Endothelial cell of umbilical vein (primary cell): ENCODE measurements around the gene ZBTB20. TPM values are rescaled to one million over a fixed set of nuclear protein-coding genes. Genes with fewer than 3 reads are reported as not detected.

ENCODE experiments used
- BruUV-seq: library from RNA; stranded (reverse); fragments of 400-500 nt; replicated peaks from 2 replicates; lab custom pipeline; 2021; lab: Mats Ljungman, UMichigan
- CTCF ChIA-PET: fragments of 300-600, 350-600 bp; sonication (Branson Sonifier 250); formaldehyde crosslinking; loops from one replicate; lab custom pipeline; 2021; ENCODE audit warnings: antibody characterized with exemption, inconsistent platforms; lab: Charles Lee
- POLR2A ChIA-PET: fragments of 300-600, 350-600 bp; sonication (Branson Sonifier 250); formaldehyde crosslinking; loops from one replicate; lab custom pipeline; 2021; ENCODE audit warnings: antibody characterized with exemption, inconsistent platforms; lab: Charles Lee
- DNase-seq: peaks from one replicate; pipeline ENCODE4 v3.0.0-alpha.2; 2011; ENCODE audit warnings: low read depth, low spot score
- FAIRE-seq: peaks from 2 replicates; lab custom pipeline; 2011; peaks lifted over from hg19 to GRCh38; lab: Jason Lieb, UNC
- H2AFZ ChIP-seq: 2 replicates; pipeline ENCODE4 v1.6.0; 2012; ENCODE audit warnings: low read depth, low read length, control low read depth, inconsistent platforms
- H3K27ac ChIP-seq: 2 replicates; pipeline ENCODE4 v1.5.1; 2011; ENCODE audit warnings: low read depth, mild to moderate bottlenecking, control low read depth, low read length, moderate library complexity; ENCODE audit not compliant: insufficient read depth
- H3K27me3 ChIP-seq, 2 experiments: 2 replicates each; pipeline versions ENCODE4 v1.6.0 to v1.6.1; 2011; ENCODE audit warnings: low read length in 2 of 2, mixed read lengths in 1 of 2; ENCODE audit not compliant: control insufficient read depth in 2 of 2, insufficient read depth in 2 of 2
- H3K36me3 ChIP-seq, 2 experiments: 2 replicates in 1 of 2; 3 replicates in 1 of 2; pipeline ENCODE4 v1.5.1; 2011; ENCODE audit warnings: low read length in 2 of 2, mild to moderate bottlenecking in 1 of 2, moderate library complexity in 1 of 2; ENCODE audit not compliant: control insufficient read depth in 2 of 2, insufficient read depth in 2 of 2; ENCODE audit errors: extremely low read depth in 1 of 2
- H3K4me1 ChIP-seq: 3 replicates; pipeline ENCODE4 v1.5.1; 2011; ENCODE audit warnings: mild to moderate bottlenecking, low read length; ENCODE audit not compliant: control insufficient read depth, insufficient read depth; ENCODE audit errors: extremely low read depth
- H3K4me2 ChIP-seq: 2 replicates; pipeline ENCODE4 v1.6.1; 2011; ENCODE audit warnings: low read length, control low read depth, mixed read lengths; ENCODE audit not compliant: insufficient read depth
- H3K4me3 ChIP-seq, 3 experiments: fragments of 200-600 bp in 1 of 3; sonication (generic), shearing (Covaris generic) in 1 of 3; replicated peaks in 1 of 3; 2 replicates each; pipeline ENCODE4 v1.5.1; 2011 to 2016; ENCODE audit warnings: control low read depth in 3 of 3, low read length in 3 of 3, mild to moderate bottlenecking in 2 of 3, inconsistent platforms in 1 of 3, low read depth in 1 of 3, moderate library complexity in 1 of 3; ENCODE audit not compliant: insufficient read depth in 1 of 3
- H3K79me2 ChIP-seq: 2 replicates; pipeline ENCODE4 v1.6.0; 2012; ENCODE audit warnings: low read length, inconsistent platforms; ENCODE audit not compliant: control insufficient read depth, insufficient read depth
- H3K9ac ChIP-seq: replicated peaks from 2 replicates; pipeline ENCODE3; 2011; ENCODE audit warnings: low read length, control low read depth; ENCODE audit not compliant: insufficient read depth; ENCODE audit errors: extremely low read depth
- H3K9me1 ChIP-seq: replicated peaks from 3 replicates; pipeline ENCODE4 v1.6.0; 2011; ENCODE audit warnings: mild to moderate bottlenecking, low read length; ENCODE audit not compliant: control insufficient read depth, insufficient read depth; ENCODE audit errors: extremely low read depth
- H3K9me3 ChIP-seq: replicated peaks from 2 replicates; pipeline ENCODE4 v1.5.1; 2012; ENCODE audit warnings: low read length, inconsistent platforms; ENCODE audit not compliant: control insufficient read depth, insufficient read depth
- H4K20me1 ChIP-seq: replicated peaks from 2 replicates; pipeline ENCODE3; 2011; ENCODE audit warnings: mild to moderate bottlenecking, low read length; ENCODE audit not compliant: control insufficient read depth, insufficient read depth; ENCODE audit errors: extremely low read depth
- CTCF ChIP-seq, 2 donors: IDR thresholded peaks; 1 replicate in 1 of 2; 2 replicates in 1 of 2; pipeline ENCODE4 v1.5.1; 2011; ENCODE audit warnings: low read length in 2 of 2, mild to moderate bottlenecking in 2 of 2, moderate library complexity in 2 of 2, control low read depth in 1 of 2, inconsistent platforms in 1 of 2, low read depth in 1 of 2; ENCODE audit not compliant: insufficient read depth in 1 of 2; ENCODE audit errors: extremely low read depth in 1 of 2
- EZH2 ChIP-seq: IDR thresholded peaks from 2 replicates; pipeline ENCODE4 v1.6.1; 2012; ENCODE audit warnings: borderline replicate concordance, low read depth, mild to moderate bottlenecking, moderate library complexity, low read length, inconsistent platforms; ENCODE audit not compliant: severe bottlenecking
- FOS ChIP-seq: IDR thresholded peaks from 2 replicates; pipeline ENCODE4 v1.6.1; 2011; ENCODE audit warnings: mild to moderate bottlenecking, low read length, moderate library complexity, borderline replicate concordance; ENCODE audit not compliant: insufficient read depth
- GATA2 ChIP-seq: IDR thresholded peaks from 2 replicates; pipeline ENCODE4 v1.7.0; 2011; ENCODE audit warnings: low read depth, mild to moderate bottlenecking, moderate library complexity, mixed read lengths, low read length; ENCODE audit not compliant: insufficient read length, insufficient read depth
- JUN ChIP-seq: IDR thresholded peaks from 2 replicates; pipeline ENCODE4 v1.6.1; 2011; ENCODE audit warnings: borderline replicate concordance, low read depth; ENCODE audit not compliant: insufficient read length, insufficient read depth
- MYC ChIP-seq: IDR thresholded peaks from one replicate; pipeline ENCODE4 v1.6.1; 2011; ENCODE audit warnings: mild to moderate bottlenecking, low read depth, low read length
- POLR2A ChIP-seq: IDR thresholded peaks from 2 replicates; pipeline ENCODE4 v1.6.1; 2012; ENCODE audit warnings: low read depth, mild to moderate bottlenecking, control low read depth, low read length
- POLR2AphosphoS5 ChIP-seq: IDR thresholded peaks from 2 replicates; pipeline ENCODE4 v1.6.1; 2012; ENCODE audit warnings: low read depth, mild to moderate bottlenecking, control low read depth, low read length, moderate library complexity; ENCODE audit not compliant: insufficient read depth
- dilution Hi-C: fragments of 300-500 bp; cut with MboI; formaldehyde crosslinking; loops from one replicate; pipeline ENCODE4 v1.15.0; 2019; ENCODE audit warnings: low sequenced_read_pairs; ENCODE audit not compliant: extremely low pct_ligation_motif_present
- intact Hi-C: fragments of 100-400 bp; cut with micrococcal nuclease; formaldehyde crosslinking; loops from one replicate; pipeline ENCODE4 v1.10.0; 2022
- polyA plus RNA-seq, 4 experiments: library from polyadenylated mRNA; depleted of rRNA in 3 of 4; stranded (reverse) in 3 of 4; unstranded in 1 of 4; fragments of >200 nt; gene quantifications; 2 replicates each; pipeline versions ENCODE4 v1.2.1 to v1.2.3, GENCODE V29; 2011 to 2012; ENCODE audit warnings: missing spikeins in 1 of 4
- total RNA-seq: library from RNA; stranded (reverse); gene quantifications from 2 replicates; pipeline ENCODE4 v1.2.3, GENCODE V29; 2021
- TF ChIP-seq, protein P1 (sequence below): IDR thresholded peaks from 2 replicates; pipeline ENCODE4 v1.6.1; 2011; ENCODE audit not compliant: insufficient read depth, insufficient read length

The ZBTB20 gene
- total and polyA plus RNA-seq, 2 donors (not counting 3 experiments of a cell fraction or from before 2014, with no cell fraction given): 2.1 to 20.5 TPM

GRCh38 chr3:114460459-114460858 is 686.6 kb downstream of the ZBTB20 start:
- H4K20me1 ChIP-seq: peaks cover 3% of the 10 kb centered on the region
- no peak overlapping the region for H2AFZ ChIP-seq
- TF ChIP-seq EZH2 (no peak), GATA2 (no peak), POLR2AphosphoS5 (no peak), FOS (no peak), JUN (no peak), MYC (no peak), POLR2A (no peak)
- TF ChIP-seq, protein P1, sequence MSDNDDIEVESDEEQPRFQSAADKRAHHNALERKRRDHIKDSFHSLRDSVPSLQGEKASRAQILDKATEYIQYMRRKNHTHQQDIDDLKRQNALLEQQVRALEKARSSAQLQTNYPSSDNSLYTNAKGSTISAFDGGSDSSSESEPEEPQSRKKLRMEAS: no peak
- FAIRE-seq: no peak
- BruUV-seq: no TSS peak
- H3K9me1 ChIP-seq: no peaks in the 10 kb centered on the region
- no peaks in the 10 kb centered on the region for H3K27me3 ChIP-seq
- intact Hi-C loops: no loop called here
- ChIA-PET CTCF (interaction anchor here (0.7 to 1.2 kb wide), 2 partner anchors 42 to 91 kb away, joined by 3 to 6 read pairs; no protein-coding TSS in a partner anchor), POLR2A (no interaction called here)
- H3K4me3 ChIP-seq: no peak overlapping the region
- H3K9ac ChIP-seq: no peak overlapping the region
- H3K4me2 ChIP-seq: no peak overlapping the region
- H3K36me3 ChIP-seq: no peaks in the 10 kb centered on the region
- DNase-seq: no peak
- dilution Hi-C loops: no loop called here
- H3K79me2 ChIP-seq: no peaks in the 10 kb centered on the region
- H3K4me1 ChIP-seq: no peaks in the 10 kb centered on the region
- H3K27ac ChIP-seq: no peak overlapping the region
- no peaks in the 10 kb centered on the region for H3K9me3 ChIP-seq

GRCh38 chr3:114456742-114457141 is 690.3 kb downstream of the ZBTB20 start:
- H3K4me2 ChIP-seq: no peak overlapping the region
- peaks cover 3% of the 10 kb centered on the region for H4K20me1 ChIP-seq
- dilution Hi-C loops: no loop called here
- H3K27ac ChIP-seq: no peak overlapping the region
- DNase-seq (no peak), FAIRE-seq (no peak)
- H2AFZ ChIP-seq: no peak overlapping the region
- ChIA-PET CTCF (interaction anchor here (1.5 to 2.9 kb wide), 2 partner anchors 14 to 24 kb away, joined by 3 to 8 read pairs; no protein-coding TSS in a partner anchor), POLR2A (no interaction called here)
- no TSS peak for BruUV-seq
- H3K36me3 ChIP-seq: no peaks in the 10 kb centered on the region
- intact Hi-C loops: no loop called here
- no peaks in the 10 kb centered on the region for H3K9me1 ChIP-seq
- peaks cover 5% of the 10 kb centered on the region for H3K4me1 ChIP-seq
- no peak overlapping the region for H3K4me3 ChIP-seq
- H3K9me3 ChIP-seq: no peaks in the 10 kb centered on the region
- H3K79me2 ChIP-seq: no peaks in the 10 kb centered on the region
- H3K9ac ChIP-seq: no peak overlapping the region
- no peaks in the 10 kb centered on the region for H3K27me3 ChIP-seq
- TF ChIP-seq, protein P1: no peak
- TF ChIP-seq GATA2: no peak
- TF ChIP-seq POLR2A: no peak
- no peak for TF ChIP-seq POLR2AphosphoS5
- no peak for TF ChIP-seq MYC
- no peak for TF ChIP-seq EZH2
- no peak for TF ChIP-seq CTCF (IDR thresholded peaks at IDR 0.05; ENCODE audit: extremely low read depth in 1 of 2, insufficient read depth in 1 of 2, low read depth in 1 of 2, low read length in 2 of 2)
- no peak for TF ChIP-seq JUN
- TF ChIP-seq FOS: no peak
